ENCODE measurements around the gene GPC6. TPM values are rescaled to one million over a fixed set of nuclear protein-coding genes. Genes with fewer than 3 reads are reported as not detected.

Gene GPC6
- polyA plus RNA-seq, 6 donors from 2014 or later: not detected

- Mint-ChIP-seq H3K9me3 (peaks cover 0 to 7% (median 1%) of the 10 kb centered on the region in 7 donors), H3K27ac (no peak overlapping the region), H3K27me3 (no peaks in the 10 kb centered on the region), H3K4me3 (no peak overlapping the region), H3K4me1 (no peaks in the 10 kb centered on the region), H3K36me3 (no peaks in the 10 kb centered on the region)
- no peak for ATAC-seq (ENCODE audit: low read depth in 2 of 2)
- no peak for DNase-seq
Measured at GRCh38 chr13:93674337-93674755, 447.7 kb downstream of the GPC6 start.

GRCh38 chr13:93680329-93680728 is 453.7 kb downstream of the GPC6 start:
- no peaks in the 10 kb centered on the region for H3K27me3 Mint-ChIP-seq
- H3K27ac Mint-ChIP-seq: no peak overlapping the region
- H3K36me3 Mint-ChIP-seq: no peaks in the 10 kb centered on the region
- ATAC-seq (ENCODE audit: low read depth in 2 of 2): no peak
- H3K4me3 Mint-ChIP-seq: no peak overlapping the region
- H3K4me1 Mint-ChIP-seq: no peaks in the 10 kb centered on the region
- peaks cover 0 to 5% (median 0%) of the 10 kb centered on the region in 7 donors for H3K9me3 Mint-ChIP-seq
- DNase-seq: no peak

- no peak overlapping the region for H3K4me3 Mint-ChIP-seq
- no peaks in the 10 kb centered on the region for H3K4me1 Mint-ChIP-seq
- H3K27ac Mint-ChIP-seq: no peak overlapping the region
- ATAC-seq (ENCODE audit: low read depth in 2 of 2): no peak
- H3K9me3 Mint-ChIP-seq: peaks cover 0 to 5% (median 0%) of the 10 kb centered on the region in 7 donors
- no peaks in the 10 kb centered on the region for H3K36me3 Mint-ChIP-seq
- DNase-seq: no peak
- H3K27me3 Mint-ChIP-seq: no peaks in the 10 kb centered on the region
Measured at GRCh38 chr13:93685900-93686299, 459.3 kb downstream of the GPC6 start.

GRCh38 chr13:93686399-93686798 is 459.8 kb downstream of the GPC6 start:
- DNase-seq: no peak
- no peaks in the 10 kb centered on the region for H3K36me3 Mint-ChIP-seq
- no peaks in the 10 kb centered on the region for H3K4me1 Mint-ChIP-seq
- no peak for ATAC-seq (ENCODE audit: low read depth in 2 of 2)
- no peak overlapping the region for H3K27ac Mint-ChIP-seq
- no peaks in the 10 kb centered on the region for H3K27me3 Mint-ChIP-seq
- no peak overlapping the region for H3K4me3 Mint-ChIP-seq
- peaks cover 0 to 5% (median 0%) of the 10 kb centered on the region in 7 donors for H3K9me3 Mint-ChIP-seq

GRCh38 chr13:93687261-93687660 is 460.7 kb downstream of the GPC6 start:
- ATAC-seq (ENCODE audit: low read depth in 2 of 2): no peak
- H3K36me3 Mint-ChIP-seq: no peaks in the 10 kb centered on the region
- H3K4me3 Mint-ChIP-seq: no peak overlapping the region
- H3K4me1 Mint-ChIP-seq: no peaks in the 10 kb centered on the region
- no peak for DNase-seq
- peaks cover 0 to 5% (median 0%) of the 10 kb centered on the region in 7 donors for H3K9me3 Mint-ChIP-seq
- no peaks in the 10 kb centered on the region for H3K27me3 Mint-ChIP-seq
- H3K27ac Mint-ChIP-seq: no peak overlapping the region

- Mint-ChIP-seq H3K9me3 (no peaks in the 10 kb centered on the region), H3K4me1 (no peaks in the 10 kb centered on the region), H3K4me3 (no peak overlapping the region), H3K27ac (no peak overlapping the region), H3K36me3 (no peaks in the 10 kb centered on the region), H3K27me3 (no peaks in the 10 kb centered on the region)
- ATAC-seq (ENCODE audit: low read depth in 2 of 2) (no peak), DNase-seq (no peak)
Measured at GRCh38 chr13:93689333-93689732, 462.7 kb downstream of the GPC6 start.

GRCh38 chr13:93690139-93690538 is 463.5 kb downstream of the GPC6 start:
- H3K9me3 Mint-ChIP-seq: no peaks in the 10 kb centered on the region
- H3K27me3 Mint-ChIP-seq: no peaks in the 10 kb centered on the region
- H3K27ac Mint-ChIP-seq: no peak overlapping the region
- DNase-seq (no peak), ATAC-seq (ENCODE audit: low read depth in 2 of 2) (no peak)
- H3K4me1 Mint-ChIP-seq: no peaks in the 10 kb centered on the region
- no peak overlapping the region for H3K4me3 Mint-ChIP-seq
- no peaks in the 10 kb centered on the region for H3K36me3 Mint-ChIP-seq

- no peak for DNase-seq
- no peak for ATAC-seq (ENCODE audit: low read depth in 2 of 2)
- no peak overlapping the region for H3K27ac Mint-ChIP-seq
- H3K4me1 Mint-ChIP-seq: no peaks in the 10 kb centered on the region
- no peaks in the 10 kb centered on the region for H3K36me3 Mint-ChIP-seq
- H3K9me3 Mint-ChIP-seq: peaks cover 0 to 12% (median 5%) of the 10 kb centered on the region in 7 donors
- no peaks in the 10 kb centered on the region for H3K27me3 Mint-ChIP-seq
- no peak overlapping the region for H3K4me3 Mint-ChIP-seq
Measured at GRCh38 chr13:93698016-93698613, 471.5 kb downstream of the GPC6 start.

- no peaks in the 10 kb centered on the region for H3K36me3 Mint-ChIP-seq
- H3K27ac Mint-ChIP-seq: no peak overlapping the region
- ATAC-seq (ENCODE audit: low read depth in 2 of 2) (no peak), DNase-seq (no peak)
- H3K4me3 Mint-ChIP-seq: no peak overlapping the region
- H3K4me1 Mint-ChIP-seq: no peaks in the 10 kb centered on the region
- H3K27me3 Mint-ChIP-seq: no peaks in the 10 kb centered on the region
- peaks cover 3 to 12% (median 5%) of the 10 kb centered on the region in 7 donors for H3K9me3 Mint-ChIP-seq
Measured at GRCh38 chr13:93700115-93700514, 473.5 kb downstream of the GPC6 start.

GRCh38 chr13:93708308-93709075 is 481.9 kb downstream of the GPC6 start:
- peaks cover 0 to 15% (median 6%) of the 10 kb centered on the region in 7 donors for H3K9me3 Mint-ChIP-seq
- H3K27me3 Mint-ChIP-seq: no peaks in the 10 kb centered on the region
- no peak overlapping the region for H3K27ac Mint-ChIP-seq
- ATAC-seq (ENCODE audit: low read depth in 2 of 2) (no peak), DNase-seq (no peak)
- no peak overlapping the region for H3K4me3 Mint-ChIP-seq
- H3K4me1 Mint-ChIP-seq: no peaks in the 10 kb centered on the region
- H3K36me3 Mint-ChIP-seq: no peaks in the 10 kb centered on the region

- Mint-ChIP-seq H3K4me3 (no peak overlapping the region), H3K36me3 (no peaks in the 10 kb centered on the region), H3K4me1 (no peaks in the 10 kb centered on the region), H3K9me3 (peaks cover 7 to 23% (median 10%) of the 10 kb centered on the region in 7 donors), H3K27me3 (no peaks in the 10 kb centered on the region), H3K27ac (no peak overlapping the region)
- ATAC-seq (ENCODE audit: low read depth in 2 of 2) (no peak), DNase-seq (no peak)
Measured at GRCh38 chr13:93709506-93710244, 483.1 kb downstream of the GPC6 start.

- no peaks in the 10 kb centered on the region for H3K27me3 Mint-ChIP-seq
- no peak overlapping the region for H3K27ac Mint-ChIP-seq
- ATAC-seq (ENCODE audit: low read depth in 2 of 2): no peak
- no peaks in the 10 kb centered on the region for H3K4me1 Mint-ChIP-seq
- DNase-seq: no peak
- H3K9me3 Mint-ChIP-seq: peaks cover 9 to 38% (median 16%) of the 10 kb centered on the region in 7 donors
- no peaks in the 10 kb centered on the region for H3K36me3 Mint-ChIP-seq
- H3K4me3 Mint-ChIP-seq: no peak overlapping the region
Measured at GRCh38 chr13:93714171-93714570, 487.6 kb downstream of the GPC6 start.

- H3K4me3 Mint-ChIP-seq: no peak overlapping the region
- H3K27ac Mint-ChIP-seq: no peak overlapping the region
- H3K9me3 Mint-ChIP-seq: peaks cover 9 to 45% (median 18%) of the 10 kb centered on the region in 7 donors
- no peaks in the 10 kb centered on the region for H3K36me3 Mint-ChIP-seq
- ATAC-seq (ENCODE audit: low read depth in 2 of 2): no peak
- no peaks in the 10 kb centered on the region for H3K4me1 Mint-ChIP-seq
- DNase-seq: no peak
- H3K27me3 Mint-ChIP-seq: no peaks in the 10 kb centered on the region
Measured at GRCh38 chr13:93715866-93716265, 489.3 kb downstream of the GPC6 start.

GRCh38 chr13:93716623-93717022 is 490.0 kb downstream of the GPC6 start:
- Mint-ChIP-seq H3K36me3 (no peaks in the 10 kb centered on the region), H3K4me1 (no peaks in the 10 kb centered on the region), H3K9me3 (peaks cover 9 to 49% (median 17%) of the 10 kb centered on the region in 7 donors), H3K4me3 (no peak overlapping the region), H3K27me3 (no peaks in the 10 kb centered on the region), H3K27ac (no peak overlapping the region)
- no peak for ATAC-seq (ENCODE audit: low read depth in 2 of 2)
- DNase-seq: no peak
